ENCODE measurements around the gene NRN1L.
A peak's percentile ranks its signal among the peaks of the same experiment; 100 is the strongest.
"Not testable (repeated sequence)": the region's sequence is repeated elsewhere in the genome, so short reads cannot be mapped to it uniquely, and the experiment has no call there.

The NRN1L gene

DNA sequence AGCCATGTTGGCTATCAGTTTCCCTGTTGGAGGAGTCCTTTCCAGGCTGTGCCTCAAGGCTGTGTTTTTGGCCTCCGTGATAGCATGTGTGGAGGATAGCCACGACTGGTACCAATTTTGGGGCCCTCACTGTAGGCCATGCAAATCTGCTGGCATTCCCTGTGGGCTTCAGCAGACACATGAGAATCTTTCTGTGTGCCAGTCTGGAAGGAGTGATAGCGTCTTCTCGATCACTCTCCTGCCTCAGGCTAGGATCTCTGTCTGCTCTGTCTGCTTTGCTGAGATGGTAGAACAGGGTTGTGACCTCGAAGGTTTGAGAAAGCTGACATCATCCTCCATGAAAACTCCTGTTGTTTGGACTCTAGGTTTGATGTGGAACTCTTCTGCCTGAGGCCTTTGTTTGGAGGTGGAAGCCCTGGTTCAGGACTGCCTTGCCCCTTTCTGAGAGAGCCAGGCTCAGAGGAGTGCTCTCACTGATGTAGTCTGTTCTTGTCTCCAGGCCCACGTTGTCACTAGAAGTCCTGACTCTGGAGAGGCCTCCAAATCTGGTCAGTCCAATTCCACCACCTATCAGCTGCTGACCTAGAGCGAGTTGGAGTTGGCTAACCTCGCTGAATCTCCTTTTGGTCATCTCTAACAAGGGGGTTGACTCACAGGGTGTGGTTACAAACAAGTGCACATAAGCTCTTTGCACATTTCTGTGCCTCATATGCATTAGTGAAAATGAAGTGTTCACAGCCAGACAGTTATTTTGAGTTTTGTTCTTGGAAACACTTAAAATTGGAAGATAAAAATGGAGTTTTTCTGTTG is 23.9 kb upstream of the NRN1L start:
- DNase-seq (ENCODE audit: low spot score), result peak; percentile 74

DNA sequence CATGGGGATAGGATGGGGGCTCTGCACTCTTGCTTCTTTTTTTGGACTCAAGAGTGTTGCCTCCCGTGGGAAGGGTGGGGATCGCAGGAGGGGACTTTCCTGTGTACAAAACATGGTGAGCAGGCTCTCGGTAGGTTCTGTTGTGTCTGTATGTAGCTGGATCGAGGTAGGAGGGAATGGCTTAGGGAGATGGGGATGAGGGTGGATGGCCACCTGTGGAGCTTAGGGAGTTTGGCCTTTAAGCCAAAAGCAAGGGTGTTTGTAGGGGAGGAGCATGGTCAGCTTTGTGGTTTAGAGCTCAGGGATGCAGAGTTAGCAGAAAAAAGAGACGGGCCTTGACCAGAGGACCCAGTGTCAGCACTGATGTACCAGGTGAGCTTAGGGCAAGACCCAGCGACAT is 22.8 kb upstream of the NRN1L start:
- no peak for DNase-seq (ENCODE audit: low spot score)

DNA sequence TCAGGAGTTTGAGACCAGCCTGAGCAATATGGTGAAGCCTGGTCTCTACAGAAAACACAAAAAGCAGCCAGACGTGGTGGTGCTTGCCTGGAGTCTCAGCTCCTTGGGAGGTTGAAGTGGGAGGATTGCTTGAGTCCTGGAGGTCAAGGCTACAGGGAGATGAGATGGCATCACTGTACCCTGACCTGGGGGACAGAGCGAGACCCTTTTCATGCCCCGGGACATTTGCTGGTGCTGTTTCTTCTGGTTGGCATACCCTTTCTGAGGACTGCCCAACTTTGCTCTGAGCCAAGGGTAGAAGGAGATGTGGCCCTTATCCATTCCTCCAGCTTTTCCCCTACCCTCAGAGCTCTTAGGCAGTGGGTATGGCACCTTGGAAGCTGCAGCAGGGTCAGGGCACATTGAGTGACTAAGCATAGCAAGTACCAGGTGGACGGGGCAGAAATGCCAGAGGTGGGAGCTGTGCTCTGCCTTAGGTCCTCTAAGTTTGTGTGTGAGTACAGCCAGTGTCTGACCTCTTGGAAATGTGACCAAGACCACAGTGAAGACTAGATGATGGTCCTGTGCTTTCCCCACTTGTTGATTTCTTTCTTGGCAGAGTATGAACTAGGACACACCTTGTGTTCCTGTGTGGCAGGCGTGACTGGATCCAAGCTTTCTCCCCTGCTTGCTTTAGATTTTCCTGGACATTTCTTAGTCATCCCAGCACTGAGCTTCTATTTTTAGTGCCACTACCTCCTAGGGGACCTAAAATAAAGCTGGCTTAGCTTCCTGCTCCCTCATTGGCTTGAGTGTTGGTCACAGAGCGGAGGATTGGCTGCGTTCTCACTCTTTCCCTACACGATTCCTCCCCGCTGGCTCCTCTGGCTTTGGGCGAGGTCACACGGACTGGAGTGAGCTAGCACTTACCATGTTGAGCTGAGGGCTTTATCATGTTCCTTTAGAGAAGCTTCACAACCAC is 21.8 kb upstream of the NRN1L start:
- DNase-seq (ENCODE audit: low spot score), result peak; percentile 18

DNA sequence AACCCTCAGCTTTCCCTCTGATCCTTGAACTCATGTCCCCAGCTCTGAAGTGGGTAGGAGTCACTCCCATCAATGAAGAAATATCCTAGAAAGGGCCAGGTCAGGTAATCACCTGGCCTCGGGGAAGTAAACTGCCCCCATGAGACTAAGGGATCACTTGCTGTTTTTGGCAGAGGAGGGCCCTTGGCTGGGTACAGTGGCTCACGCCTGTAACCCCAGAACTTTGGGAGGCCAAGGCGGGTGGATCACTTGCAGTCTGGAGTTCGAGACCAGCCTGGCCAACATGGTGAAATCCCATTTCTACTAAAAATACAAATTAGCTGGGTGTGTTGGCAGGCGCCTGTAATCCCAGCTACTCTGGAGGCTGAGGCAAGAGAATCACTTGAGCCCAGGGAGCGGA is 20.6 kb upstream of the NRN1L start:
- DNase-seq (ENCODE audit: low spot score), result not testable (repeated sequence)

DNA sequence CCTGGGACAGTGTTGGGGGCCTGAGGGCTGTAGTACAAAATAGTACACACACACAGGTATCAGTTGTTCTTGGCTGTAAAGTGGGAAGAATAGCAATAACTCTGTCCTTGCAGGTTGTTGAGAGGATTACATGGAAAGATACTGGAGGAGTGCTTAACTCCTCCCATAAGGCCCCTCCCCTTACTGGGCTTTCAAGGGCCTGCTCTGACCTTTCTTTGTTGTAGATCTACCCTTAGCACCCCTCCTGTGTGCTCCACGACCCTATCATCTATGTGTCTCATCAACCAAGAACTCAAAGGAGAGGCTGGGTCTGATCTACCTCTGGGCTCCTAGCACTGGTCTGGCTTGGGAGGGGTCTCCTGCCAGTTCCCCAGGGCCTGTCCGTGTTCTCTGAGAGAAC is 20.1 kb upstream of the NRN1L start:
- DNase-seq (ENCODE audit: low spot score), result no peak

DNA sequence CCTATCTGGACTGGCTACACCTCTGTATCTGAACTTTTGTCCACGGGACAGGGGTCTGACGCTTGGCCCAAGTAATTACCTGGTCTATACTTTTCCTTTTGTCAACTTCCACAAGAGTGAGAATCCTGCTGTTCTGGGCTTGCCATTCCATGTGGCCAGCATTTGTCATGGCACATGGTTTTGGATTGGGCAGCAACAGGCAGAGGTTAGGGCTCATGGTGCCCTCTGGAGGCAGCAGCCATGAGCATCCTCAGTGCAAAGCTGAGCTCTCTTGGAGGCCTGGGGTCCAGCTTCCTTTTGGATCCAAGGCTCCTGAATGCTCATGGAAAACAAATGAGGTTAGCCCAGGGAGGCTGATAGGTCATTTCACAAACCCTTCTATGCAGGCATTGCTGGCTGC is 19.4 kb upstream of the NRN1L start:
- DNase-seq (ENCODE audit: low spot score), result peak; percentile 61

DNA sequence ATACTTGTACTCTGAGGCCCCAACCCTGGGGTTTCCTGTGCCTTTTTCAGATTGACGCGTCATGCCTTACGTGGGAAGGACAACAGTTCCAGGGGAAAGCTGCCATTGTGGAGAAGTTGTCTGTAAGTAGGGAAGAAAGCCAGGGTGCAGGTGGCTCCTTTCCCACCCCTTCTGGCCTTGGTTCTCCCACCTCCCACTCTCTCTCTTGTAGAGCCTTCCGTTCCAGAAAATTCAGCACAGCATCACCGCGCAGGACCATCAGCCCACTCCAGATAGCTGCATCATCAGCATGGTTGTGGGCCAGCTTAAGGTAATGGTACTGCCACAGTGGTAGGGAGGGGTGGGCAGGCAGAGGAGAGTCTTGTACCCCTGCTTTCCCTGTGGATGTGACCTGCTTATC is 16.4 kb upstream of the NRN1L start:
- DNase-seq (ENCODE audit: low spot score), result no peak

DNA sequence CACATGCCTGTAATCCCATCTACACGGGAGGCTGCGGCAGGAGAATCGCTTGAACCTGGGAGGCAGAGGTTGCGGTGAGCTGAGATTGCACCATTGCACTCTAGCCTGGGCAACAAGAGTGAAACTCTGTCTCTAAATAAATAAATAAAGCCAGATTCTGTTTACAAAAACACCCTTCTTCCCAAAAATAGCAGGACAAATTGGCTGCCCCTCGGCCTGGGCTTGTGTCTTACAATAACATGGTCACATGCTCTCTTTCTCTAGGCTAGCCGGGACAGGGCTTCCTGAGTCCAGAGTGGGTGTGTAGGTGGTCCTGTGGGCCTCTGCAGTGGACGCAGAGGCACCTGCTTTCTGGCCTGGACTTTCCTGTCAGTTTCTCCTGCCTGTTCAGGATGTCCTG is 15.0 kb upstream of the NRN1L start:
- no peak for DNase-seq (ENCODE audit: low spot score)

DNA sequence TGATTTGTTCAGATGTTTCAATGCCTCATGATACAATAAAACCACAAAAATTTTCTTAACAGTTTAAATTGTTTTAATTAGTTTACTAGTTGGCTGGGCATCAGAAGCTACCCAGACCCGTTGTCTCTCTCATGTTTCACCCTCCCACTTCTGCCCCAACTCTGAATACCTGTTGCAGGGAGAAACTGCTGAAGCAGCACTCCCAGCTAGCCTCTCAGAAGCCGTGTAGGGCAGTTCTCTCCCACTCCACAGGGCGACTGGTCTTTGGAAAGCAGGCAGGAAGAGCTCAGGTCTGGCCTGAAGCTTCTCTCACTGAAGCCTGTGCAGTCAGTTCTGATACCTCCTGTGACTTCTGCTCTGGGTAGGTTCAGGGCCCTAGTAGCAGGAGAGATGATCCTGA is 13.4 kb upstream of the NRN1L start:
- DNase-seq (ENCODE audit: low spot score), result no peak

DNA sequence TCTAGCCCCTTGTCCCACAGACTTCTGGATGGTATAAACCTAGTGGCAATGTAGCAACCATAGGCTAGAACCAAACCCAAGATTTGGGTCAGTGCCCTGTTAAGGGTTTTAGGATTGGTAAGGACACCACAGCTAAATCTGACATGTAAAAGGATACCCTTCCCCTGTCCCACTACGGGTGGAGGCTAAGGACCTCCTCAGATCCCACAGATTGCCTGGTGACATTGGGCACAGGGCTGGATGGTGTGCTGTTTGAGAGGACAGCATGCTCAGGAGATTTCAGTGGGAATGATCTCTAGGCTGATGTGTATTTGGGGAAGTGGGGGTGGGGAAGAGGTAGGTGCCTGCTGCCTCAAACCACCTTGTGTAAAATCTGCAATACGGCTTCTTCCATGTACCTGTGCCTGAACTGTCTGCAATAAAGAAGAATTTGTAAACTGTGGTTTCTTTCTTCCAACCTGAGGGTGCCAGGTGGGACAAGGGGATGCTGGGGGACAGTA is 12.5 kb upstream of the NRN1L start:
- DNase-seq (ENCODE audit: low spot score), result no peak

DNA sequence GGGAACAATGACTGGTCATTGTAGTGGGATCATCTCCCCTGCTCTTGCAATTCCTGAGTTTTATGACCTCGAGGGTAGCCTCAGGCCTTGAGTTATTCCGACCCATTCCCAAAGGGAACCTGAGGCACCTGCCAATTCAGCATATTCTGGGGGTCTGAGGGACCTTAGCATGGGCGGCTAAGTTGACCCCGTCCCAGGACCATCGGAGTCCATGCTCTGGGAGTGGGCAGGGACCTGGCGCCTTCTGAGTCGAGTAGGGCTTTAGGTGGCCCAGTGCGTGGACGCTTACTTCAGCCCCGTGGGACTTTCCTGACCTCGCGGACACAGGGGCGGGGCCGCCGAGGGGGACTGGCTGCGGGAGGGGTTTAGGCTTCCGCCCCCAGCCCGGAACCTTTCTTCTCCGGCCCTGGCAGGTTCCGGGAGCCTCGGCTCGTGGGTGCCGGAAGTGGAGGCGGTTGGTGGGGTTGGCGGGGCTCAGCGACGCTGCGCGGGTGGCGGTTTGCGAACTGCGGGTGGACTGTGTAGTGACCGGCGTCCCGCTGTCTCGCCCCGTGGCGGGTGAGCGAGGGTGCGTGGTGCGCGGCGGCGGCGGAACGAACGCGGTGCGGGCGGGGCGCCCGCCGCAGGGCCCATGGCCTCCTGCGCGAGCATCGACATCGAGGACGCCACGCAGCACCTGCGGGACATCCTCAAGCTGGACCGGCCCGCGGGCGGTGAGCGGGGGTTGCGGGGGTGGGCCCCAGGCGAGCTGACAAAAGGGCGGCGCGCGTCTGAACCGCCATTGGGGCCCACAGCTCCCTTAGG is 11.9 kb upstream of the NRN1L start, which contains the start of gene EDC4:
TSS of gene EDC4 (plus strand) at position 422 of the 804 bp plus-strand sequence. CDS start at position 632, 210 bp downstream.
- peak; percentile 95 for DNase-seq (ENCODE audit: low spot score)

DNA sequence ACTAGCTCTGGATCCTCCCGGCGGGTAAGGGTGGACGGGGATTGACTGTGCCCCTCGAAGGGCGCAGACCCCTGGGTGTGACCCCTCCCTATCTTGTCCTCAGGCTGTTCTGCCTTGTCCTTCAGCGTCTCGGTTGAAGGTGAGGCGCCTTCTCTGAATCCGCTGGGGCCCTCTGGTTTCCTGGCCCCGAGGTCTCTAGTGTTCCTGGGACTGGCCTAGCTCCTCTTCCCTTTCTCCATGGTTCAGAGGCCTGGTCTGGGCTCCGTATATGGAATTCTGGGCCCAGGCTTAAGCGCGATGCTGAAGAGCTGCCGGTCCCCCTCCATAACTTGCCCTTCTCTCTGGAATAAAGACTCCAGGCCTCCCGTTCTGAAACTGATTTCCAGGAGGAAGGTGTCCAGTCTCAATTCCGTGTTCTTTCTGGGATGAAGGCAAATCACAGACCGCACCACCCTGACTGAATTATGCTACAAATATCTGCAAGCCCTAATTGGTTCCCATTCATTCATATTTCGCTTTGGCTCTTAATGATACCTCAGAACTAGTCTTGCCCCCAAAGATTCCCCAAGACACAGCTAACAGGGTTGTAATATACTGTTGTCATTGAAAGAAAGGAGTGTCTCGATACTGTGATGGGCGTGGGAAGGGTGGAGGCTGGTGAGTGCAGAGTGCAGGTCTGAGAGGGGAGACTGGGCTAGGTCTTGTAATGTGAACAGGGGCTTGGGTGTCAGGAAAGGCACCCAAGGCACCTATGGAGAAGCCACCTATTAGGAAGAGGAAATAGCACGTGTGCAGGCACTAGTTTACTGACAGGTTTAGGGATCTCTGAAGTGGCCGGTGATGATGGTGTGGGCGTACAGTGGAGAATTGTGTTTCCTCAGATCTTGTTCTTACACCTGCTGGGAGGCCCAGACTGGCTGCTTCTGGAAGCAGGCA is 11.0 kb upstream of the NRN1L start:
- peak; percentile 31 for DNase-seq (ENCODE audit: low spot score)

DNA sequence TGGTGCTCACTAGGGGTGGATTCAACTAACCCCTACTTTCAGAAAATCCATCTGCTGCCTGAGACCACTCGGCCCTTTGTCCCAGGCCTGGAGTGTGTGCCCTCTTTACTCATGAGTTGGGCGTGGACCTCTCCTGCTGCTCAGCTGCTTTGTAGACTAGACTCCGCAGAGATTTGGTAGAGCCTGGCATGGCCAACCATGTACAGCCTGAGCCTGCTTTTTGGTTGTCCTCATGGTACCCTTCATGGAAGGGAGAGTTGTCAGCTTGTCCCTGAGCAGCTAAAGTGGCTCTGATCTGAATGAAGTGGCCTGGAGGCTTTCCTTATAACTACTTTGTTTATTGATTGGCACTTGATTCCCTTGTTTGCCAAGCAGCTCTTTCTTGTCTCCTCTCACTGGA is 10.3 kb upstream of the NRN1L start:
- DNase-seq (ENCODE audit: low spot score), result no peak

DNA sequence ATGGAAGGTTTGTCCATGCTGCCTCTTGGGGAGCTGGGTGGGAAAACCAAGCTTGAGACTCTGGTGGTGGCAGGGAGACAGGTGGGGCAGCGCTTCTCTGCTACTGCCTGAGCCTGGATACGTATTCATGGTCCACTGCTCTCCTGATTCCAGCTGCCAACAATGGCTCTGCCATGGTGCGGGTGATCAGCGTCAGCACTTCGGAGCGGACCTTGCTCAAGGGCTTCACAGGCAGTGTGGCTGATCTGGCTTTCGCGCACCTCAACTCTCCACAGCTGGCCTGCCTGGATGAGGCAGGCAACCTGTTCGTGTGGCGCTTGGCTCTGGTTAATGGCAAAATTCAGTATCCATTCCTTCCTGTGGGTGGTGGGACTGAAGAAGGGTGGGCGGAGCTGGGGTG is 7.6 kb upstream of the NRN1L start:
- DNase-seq (ENCODE audit: low spot score), result no peak

DNA sequence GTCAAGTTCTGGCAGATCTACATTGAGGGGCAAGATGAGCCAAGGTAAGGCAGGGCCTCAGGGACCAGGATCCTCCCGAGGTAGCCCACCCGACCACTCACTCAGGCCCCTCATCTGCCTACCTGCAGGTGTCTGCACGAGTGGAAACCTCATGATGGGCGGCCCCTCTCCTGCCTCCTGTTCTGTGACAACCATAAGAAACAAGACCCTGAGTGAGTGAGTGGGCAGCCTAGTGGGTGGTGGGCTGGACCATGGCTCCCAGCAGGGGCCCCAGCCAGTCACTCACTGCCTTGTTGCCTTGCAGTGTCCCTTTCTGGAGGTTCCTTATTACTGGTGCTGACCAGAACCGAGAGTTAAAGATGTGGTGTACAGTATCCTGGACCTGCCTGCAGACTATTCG is 6.5 kb upstream of the NRN1L start:
- no peak for DNase-seq (ENCODE audit: low spot score)

DNA sequence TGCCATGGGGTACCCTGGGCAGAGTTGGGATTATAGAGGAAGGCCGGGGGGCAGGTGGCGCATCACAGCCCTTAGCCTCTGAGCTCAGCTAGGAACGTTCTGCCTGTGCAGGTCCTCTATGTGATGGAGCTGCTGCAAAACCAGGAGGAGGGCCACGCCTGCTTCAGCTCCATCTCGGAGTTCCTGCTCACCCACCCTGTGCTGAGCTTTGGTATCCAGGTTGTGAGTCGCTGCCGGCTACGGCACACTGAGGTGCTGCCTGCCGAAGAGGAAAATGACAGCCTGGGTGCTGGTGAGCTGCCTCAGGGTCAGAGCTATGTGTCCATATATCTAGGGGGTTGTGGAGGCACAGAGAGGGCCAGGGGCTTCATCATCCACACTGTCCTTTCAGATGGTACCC is 5.8 kb upstream of the NRN1L start:
- DNase-seq (ENCODE audit: low spot score), result no peak

DNA sequence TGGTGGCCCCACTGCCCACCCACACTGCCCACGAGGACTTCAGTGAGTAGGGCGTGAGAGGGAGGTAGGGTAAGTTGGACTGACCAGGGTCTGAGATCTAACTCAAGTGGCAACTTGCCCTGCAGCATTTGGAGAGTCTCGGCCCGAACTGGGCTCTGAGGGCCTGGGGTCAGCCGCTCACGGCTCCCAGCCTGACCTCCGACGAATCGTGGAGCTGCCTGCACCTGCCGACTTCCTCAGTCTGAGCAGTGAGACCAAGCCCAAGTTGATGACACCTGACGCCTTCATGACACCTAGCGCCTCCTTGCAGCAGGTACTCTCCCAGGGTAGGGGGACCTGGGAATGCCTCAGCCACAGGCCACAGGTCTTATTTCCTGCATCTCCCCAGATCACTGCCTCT is 5.2 kb upstream of the NRN1L start:
- DNase-seq (ENCODE audit: low spot score), result no peak

DNA sequence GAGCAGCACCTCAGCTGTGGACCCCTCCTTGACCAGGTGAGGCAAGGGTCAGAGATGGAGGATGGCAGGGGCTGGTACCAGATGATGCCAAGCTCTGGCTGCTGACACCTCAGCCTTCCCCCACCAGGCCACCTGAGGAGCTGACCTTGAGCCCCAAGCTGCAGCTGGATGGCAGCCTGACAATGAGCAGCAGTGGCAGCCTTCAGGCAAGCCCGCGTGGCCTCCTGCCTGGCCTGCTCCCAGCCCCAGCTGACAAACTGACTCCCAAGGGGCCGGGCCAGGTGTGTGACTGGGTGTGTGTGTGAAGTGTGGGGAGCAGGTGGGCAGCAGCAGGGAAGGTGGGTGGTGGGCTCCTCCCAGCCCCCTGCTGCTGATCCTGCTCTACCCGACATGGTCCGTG is 4.7 kb upstream of the NRN1L start:
- no peak for DNase-seq (ENCODE audit: low spot score)

DNA sequence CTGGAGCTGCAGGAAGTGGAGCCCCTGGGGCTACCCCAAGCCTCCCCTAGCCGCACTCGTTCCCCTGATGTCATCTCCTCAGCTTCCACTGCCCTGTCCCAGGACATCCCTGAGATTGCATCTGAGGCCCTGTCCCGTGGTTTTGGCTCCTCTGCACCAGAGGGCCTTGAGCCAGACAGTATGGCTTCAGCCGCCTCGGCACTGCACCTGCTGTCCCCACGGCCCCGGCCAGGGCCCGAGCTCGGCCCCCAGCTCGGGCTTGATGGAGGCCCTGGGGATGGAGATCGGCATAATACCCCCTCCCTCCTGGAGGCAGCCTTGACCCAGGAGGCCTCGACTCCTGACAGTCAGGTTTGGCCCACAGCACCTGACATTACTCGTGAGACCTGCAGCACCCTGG is 4.1 kb upstream of the NRN1L start:
- no peak for DNase-seq (ENCODE audit: low spot score)

DNA sequence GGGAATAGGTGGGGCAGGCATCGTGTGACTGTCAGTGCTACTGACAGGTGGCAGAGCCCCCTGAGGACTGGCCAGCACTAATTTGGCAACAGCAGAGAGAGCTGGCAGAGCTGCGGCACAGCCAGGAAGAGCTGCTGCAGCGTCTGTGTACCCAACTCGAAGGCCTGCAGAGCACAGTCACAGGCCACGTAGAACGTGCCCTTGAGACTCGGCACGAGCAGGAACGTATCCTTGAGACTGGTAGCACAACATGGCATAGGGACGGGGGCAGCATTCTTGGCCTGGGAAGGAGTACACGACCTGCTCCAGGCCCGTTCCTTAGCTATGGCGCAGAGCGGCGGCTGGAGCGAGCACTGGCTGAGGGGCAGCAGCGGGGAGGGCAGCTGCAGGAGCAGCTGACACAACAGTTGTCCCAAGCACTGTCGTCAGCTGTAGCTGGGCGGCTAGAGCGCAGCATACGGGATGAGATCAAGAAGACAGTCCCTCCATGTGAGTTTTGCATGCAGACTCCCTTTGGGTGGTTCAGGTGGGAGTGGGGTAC is 3.0 kb upstream of the NRN1L start:
- DNase-seq (ENCODE audit: low spot score), result no peak

Data from AG20443 (cell line).